ENCODE measurements around the gene RBM33. TPM values are rescaled to one million over a fixed set of nuclear protein-coding genes. Genes with fewer than 3 reads are reported as not detected.

Gene RBM33
- total RNA-seq, 1 experiment from 2014 or later = 45.2 TPM

DNA sequence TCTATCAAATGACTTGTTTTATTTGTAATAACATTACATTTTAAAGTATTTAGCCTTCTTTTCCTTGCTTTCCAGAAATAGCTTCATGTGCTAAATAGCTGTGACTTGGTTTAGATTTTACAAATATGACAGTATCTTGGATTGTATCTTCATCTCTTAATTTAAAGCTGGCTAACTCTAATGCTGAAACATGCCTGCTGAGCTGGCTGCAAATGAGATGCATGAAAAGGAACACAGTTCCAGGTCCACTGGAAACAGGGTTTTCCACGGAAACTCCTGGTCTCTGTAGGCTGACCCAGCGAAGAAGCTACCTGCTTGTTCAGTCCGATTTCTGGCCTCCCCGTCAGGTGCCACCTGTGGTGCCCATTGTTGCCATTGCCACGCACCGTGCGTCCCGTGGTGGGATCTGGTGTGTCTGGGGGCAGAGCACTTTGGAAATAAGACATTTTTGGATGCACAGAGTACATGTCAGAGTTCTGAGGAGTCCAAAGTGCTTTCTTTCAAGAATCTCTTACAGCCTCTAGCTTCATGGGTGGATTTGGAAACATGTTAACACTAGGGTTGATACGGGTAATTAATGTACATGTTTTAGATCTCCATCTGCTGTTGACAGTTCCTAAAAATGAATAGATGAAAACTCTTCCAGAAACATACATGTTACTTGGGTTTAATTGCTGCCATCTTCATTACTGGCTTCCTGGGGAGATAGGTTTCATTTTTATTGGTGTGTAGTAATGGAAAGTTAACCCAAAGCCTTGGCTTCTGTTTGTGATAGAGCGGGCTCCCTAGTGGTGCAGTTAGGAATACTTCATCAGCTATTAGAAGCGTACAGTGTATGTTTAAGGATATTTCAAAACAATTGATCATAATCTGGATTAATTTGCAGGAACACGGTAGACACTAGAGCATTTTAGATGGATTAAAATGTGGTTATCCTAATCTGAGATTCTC lies 122.8 kb downstream of the RBM33 start:
- DNase-seq (ENCODE audit: low spot score) = no peak

DNA sequence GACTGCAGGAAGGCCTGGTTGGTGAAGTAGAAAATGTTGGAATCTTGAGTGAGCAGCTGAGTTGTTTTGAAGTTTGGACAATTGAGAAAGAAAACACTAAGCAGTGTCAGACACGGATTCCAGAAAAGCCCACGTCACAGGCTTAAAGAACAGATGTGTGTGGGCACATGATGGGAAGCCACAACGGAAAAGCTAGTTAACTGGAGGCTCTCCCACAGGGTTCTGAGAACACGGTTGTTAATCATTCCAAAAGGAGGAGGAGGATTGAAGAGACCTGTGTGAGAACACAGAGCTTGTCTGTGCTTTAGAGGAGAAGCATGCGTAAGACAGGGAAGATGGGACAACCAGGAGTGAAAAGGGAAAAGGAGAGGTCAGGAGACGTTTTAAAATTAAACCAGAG lies 125.2 kb downstream of the RBM33 start:
- no peak for DNase-seq (ENCODE audit: low spot score)

DNA sequence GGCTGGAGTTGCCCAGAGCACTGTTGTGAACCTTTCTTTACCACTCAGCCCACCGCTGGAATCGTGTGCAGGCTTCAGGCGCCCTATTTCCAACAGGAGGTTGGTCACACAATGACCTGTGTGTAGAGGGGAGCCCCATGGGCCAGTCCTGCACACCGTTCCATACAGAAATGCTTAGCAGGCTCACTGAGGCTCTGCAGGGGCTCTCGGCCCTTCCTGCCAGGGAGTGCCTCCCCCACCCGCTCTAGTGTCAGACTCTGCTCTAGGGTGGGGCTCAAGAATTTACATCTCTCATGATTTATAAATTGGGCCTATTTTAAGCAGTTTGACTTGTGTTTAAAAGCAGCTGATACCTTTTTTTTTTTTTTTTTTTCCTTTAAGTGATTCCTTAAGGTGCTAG lies 125.8 kb downstream of the RBM33 start:
- no peak for DNase-seq (ENCODE audit: low spot score)

DNA sequence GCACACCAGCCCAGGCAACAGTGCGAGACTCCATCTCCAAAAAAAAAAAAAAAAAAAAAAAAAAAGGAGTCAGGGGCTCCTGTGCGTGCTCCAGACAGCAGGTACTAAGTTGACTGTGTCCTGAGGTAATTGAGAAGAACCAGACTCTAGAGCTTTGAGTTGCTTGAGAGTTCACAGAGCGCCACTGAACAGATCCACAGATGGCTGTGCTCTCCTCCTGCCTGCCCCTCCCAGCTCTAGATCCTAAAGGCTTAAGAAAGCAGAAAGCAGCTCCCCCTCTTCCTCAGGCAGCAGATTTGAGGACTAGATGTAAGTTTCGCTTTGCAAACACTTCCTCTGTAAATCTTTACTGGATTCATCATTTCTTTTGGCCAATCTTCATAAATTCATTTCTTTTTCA lies 129.1 kb downstream of the RBM33 start:
- no peak for DNase-seq (ENCODE audit: low spot score)

DNA sequence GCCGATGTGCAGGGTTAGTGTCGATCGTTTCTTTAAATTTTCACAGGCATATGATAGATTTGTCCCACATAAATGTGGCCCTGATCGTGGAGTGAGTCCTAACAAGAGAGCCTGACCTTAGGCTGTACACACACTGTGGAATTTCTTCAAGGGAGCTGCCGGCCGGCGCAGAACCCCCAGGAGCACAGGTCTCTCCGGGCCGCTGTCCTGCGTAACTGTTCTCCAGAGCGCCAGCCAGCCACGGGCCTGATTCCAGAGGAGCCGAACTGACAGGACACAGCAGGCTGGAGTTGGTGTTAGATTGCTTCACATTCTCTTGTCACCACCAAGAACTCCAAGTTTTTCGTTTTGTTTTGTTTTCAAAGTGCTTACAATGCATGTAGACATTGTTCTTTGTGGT lies 130.5 kb downstream of the RBM33 start:
- DNase-seq (ENCODE audit: low spot score) = no peak

DNA sequence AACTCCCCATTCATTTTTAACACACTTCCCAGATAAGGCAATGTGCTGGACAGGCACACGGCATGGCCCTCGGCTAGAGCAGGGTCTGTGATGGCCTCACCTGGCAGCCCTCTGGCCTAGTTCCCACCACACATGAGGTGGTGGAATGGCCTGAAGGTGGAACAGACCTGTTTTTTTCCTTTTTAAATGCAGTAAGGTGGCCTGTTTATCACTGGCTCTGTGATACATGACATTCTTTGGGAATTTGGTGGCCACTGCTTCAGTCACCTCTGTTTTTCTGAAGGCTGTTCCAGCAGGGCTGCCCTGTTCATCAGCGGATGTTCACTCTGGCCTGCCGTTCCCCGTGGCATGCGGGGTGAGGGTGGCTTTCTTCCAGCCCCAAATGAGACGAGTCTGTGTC lies 131.2 kb downstream of the RBM33 start:
- no peak for DNase-seq (ENCODE audit: low spot score)

DNA sequence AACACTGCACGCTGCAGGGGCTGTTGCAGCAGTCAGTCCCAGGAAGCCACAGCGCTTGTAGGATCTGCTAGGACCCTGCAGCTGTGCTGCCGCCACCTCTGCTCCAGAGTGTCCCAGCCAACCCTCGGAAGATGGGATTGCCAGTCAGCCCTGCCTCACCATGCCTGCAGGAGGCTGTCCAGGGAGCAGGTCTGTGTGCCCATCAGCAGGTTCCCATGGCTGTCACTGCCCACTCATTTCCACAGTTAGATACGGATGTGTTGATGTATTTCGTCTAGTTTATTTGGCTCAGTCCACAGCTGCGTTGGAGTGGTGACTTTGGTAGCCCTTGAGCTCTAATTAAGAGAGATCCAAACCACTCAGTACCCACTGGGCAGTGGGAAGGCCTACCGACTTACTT lies 132.1 kb downstream of the RBM33 start:
- no peak for DNase-seq (ENCODE audit: low spot score)

DNA sequence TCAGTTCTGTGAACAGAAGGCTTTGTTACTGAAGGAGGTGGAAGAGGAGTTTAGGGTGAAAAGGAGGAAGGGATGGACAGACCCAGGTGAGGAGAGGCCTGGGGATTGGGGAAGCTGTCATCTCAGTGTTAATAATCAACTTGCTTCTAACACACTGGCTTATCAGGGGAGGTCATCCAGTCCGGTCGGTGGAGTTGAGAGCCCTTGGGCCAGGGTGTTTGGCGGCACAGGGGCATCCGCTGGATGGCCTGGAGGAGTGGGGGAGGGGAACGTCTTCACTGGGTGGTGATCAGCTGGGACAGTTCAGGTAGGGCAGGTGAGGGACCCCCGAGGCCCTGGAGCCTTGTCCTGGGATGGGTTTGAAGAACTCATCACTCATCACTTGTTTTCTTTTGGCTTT lies 133.9 kb downstream of the RBM33 start:
- no peak for DNase-seq (ENCODE audit: low spot score)

DNA sequence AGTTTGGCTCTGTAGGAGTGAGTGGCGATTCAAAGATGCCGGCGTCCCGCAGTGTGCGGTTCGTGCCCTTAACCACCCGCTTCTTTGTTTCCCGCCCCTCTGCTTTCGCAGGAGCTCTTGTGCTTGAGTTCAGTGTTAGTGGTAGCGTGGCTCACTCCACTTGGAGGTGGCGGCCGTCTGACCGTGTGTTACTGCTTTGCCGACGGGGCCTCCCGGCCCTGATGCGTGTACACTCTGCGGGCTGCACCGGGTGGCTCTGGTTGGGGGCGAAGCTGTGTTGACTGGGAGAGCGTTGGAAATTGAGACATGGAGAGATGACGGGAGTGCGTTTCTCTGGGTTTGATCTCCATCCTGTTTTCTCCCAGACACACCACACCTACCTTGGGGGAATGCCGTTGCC lies 136.4 kb downstream of the RBM33 start:
- no peak for DNase-seq (ENCODE audit: low spot score)

DNA sequence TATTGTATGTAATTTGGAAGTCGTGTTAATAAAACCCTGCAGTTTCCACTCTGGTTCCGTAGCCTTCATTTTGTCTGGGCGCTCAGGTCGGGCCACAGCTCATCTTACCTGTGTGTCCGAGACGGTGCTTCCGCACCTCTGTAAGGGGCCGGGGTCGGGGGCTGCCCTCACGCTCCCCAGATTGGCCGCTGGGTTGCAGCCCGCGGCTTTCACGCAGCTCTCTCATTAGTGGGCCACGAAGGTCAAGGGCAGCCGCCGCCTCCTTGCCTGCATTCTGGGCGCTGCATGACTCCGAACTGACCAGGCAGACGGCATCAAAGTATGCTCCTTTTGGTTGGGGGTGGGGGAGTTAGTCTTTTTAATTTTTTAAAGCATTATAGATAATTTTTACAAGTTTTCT lies 137.0 kb downstream of the RBM33 start:
- no peak for DNase-seq (ENCODE audit: low spot score)

DNA sequence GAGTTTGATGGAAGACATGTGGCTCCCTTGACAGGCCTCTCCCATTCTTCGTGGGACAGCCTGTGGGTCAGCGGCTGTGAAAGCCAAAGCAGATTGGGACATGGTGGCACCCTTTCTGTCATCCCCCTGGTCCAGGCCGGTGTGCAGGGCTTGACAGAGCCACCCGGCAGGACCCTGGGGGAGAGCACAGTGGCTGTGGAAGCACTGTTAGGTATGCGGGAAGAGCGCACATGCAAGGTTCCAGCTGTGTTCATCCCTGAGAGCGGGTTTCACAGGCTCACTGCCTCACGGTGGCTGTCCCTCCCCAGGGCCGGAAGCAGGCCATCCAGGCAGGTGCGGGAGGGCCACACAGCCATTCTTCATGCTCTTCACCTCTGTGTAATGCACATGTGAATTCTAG lies 138.0 kb downstream of the RBM33 start:
- no peak for DNase-seq (ENCODE audit: low spot score)

DNA sequence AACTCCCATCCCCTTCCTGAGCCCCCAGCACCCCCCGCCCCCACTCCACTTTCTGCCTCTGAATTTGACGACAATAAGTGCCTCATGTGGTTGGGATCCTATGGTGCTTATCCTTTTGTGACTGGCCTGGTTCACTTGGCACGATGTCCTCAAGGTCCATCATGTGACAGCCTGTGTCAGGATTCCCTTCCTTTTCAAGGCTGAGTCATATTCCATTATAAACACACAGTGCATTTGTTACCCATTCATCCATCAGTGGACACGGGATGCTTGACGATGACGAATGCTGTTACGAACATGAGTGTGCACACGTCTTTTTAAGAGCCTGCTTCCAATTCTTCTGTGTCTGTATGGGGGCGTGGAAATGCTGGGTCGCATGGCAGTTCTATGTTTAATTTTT lies 141.1 kb downstream of the RBM33 start:
- no peak for DNase-seq (ENCODE audit: low spot score)

DNA sequence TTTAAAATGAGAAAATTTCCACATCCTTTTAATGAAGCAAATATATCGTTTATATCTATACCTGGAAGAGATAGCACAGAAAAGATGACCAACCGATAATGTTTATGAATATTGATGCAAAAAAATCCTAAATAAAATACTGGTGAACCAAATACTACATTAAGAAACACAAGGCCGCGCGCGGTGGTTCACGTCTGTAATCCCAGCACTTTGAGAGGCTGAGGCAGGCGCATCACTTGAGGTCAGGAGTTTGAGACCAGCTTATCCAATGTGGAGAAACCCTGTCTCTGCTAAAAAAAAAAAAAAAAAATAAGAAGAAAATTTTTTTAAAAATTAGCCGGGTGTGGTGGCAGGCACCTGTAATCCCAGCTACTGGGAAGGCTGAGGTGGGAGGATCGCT lies 142.0 kb downstream of the RBM33 start:
- DNase-seq (ENCODE audit: low spot score) = no peak

DNA sequence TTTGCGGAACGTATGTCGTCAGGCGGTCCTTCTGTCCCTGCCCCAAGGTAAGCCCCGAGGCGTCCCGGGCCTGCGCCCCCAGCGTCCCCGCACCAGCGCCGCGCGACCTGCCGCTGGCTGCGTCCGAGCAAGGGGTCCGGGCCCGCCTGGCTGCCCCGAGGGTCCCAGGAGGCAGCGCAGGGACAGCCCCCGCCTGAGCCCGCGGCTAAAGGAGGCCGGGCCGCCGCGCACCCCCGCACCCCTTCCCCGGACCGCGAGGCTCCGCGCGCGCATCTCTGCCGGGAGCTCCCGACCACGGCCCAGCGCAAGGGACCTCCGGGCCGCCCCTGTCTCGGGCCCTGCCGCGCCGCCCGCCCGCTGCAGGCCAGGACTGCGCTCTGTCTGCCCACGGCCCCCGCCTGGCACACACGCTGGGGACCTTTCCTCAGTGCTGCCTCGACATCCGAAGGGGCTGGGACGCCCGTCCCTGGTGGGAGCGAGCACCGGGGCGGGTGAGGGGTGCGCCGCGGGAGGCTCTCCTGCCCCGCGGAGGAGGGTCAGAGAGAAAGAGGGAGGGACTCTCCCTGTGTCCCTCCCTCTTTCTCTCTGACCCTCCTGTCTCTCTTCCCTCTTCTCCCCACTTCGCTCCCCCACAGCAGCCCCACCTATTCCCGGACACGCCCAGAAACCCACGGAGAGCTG lies 142.8 kb downstream of the RBM33 start:
- no peak for DNase-seq (ENCODE audit: low spot score)

DNA sequence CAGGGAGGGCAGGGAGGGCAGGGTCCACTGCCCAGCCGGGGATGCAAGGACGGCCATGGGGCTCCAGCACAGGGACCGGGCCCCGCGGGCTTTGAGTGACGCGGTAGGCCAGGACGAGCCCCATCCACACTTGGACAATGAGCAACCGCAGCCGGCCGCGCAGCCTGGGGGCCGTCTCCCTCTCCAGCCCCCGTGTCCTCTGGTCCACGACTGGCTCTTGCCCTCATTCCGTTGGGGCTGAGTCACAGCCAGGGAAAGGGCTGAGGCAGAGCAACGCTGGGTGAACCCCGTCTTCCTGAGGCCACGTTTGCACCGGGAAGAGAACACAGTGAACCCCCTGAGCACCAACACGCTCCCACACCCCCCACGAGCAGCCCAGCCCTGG lies 144.1 kb downstream of the RBM33 start:
- peak; percentile 32 for DNase-seq (ENCODE audit: low spot score)

DNA sequence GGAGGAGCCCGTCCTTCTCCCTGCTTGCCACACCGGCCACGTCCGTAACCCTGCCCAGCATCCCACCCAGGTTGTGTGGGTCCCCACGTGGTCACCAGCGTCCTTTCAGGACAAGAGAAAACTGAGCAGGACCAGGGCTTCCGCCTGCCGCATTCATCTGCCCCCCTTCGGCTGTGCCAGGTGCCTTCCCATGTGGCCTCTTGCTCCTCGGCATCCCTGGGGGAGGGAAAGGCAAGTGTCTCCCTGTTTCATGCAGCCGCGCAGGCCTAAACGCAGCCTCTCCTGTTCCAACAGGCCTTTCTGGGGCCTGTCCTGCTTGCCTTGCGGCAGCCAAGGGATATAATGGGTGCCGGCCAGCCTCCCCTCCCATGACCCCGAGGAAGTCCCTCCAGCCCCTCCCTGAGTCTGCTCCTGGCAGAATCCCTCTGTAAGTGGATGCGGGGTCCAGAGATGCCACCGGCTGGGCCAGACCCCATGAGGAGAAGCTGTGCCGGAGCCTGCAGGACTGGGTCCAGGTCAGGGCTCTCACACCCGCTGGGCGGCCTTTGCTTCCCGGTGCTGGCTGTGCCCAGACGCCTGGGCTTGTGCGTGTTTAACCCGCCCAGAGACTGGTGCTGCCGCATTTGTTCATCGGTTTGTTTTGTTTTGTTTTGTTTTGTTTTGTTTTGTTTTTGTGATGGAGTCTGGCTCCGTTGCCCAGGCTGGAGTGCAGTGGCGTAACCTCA lies 144.7 kb downstream of the RBM33 start:
- no peak for DNase-seq (ENCODE audit: low spot score)

DNA sequence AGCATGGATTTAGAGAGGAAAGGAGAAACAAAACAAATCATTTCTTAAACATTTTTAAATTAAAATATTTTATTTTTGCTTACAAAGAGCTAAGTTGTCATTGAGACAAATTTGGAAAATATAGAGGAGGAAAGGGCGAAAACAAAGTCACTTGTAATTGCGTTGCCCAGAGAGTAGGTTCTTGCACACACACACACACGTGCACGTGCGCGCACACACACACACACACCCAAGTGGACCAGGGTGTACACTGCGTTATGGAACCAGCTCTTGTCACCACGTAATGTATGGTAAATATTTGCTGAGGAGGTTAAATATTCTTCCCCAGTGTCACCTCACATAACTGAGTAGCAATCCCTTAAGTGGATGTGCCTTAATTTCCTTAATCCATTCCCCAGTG lies 146.2 kb downstream of the RBM33 start:
- no peak for DNase-seq (ENCODE audit: low spot score)

DNA sequence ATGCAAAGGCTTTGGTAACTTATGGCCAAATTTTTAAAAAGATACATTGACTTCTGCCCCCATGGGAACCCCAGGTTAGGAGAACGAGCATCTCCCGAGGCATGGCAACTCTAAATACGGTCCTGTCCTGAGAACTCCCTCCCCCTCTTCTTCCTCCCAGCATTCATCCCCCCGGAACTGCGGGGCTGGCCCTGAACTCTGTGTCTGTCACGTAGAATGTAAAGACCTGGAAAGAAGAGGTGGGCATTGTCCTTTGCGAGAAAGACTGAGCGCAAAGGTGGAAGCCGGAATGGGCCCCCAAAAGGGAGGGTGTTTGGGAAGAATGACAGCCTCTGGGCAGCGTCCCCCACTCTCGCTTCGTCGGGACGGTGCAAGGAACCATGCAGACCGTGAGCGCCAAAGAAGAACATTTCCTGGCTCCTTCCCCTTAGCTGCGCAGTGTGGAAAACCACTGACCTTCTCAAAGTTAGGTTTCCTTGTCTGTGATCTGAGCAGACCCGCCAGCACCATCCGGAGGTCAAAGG lies 146.8 kb downstream of the RBM33 start:
- no peak for DNase-seq (ENCODE audit: low spot score)

DNA sequence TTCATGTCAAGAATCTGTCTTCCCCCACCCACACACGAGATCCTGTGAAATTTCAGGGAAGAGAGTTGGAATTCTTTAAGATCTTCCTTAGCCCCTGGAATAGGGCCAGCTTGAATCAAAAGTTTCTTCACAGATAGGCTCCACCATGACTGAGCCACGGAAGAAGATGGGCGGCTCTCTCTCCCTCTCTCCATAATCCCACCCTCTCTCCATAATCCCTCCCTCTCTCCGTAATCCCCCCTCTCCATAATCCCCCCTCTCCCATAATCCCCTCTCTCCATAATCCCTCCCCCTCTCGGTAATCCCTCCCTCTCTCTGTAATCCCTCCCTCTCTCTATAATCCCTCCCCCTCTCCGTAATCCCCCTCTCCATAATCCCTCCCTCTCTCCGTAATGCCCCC lies 147.4 kb downstream of the RBM33 start:
- no peak for DNase-seq (ENCODE audit: low spot score)

DNA sequence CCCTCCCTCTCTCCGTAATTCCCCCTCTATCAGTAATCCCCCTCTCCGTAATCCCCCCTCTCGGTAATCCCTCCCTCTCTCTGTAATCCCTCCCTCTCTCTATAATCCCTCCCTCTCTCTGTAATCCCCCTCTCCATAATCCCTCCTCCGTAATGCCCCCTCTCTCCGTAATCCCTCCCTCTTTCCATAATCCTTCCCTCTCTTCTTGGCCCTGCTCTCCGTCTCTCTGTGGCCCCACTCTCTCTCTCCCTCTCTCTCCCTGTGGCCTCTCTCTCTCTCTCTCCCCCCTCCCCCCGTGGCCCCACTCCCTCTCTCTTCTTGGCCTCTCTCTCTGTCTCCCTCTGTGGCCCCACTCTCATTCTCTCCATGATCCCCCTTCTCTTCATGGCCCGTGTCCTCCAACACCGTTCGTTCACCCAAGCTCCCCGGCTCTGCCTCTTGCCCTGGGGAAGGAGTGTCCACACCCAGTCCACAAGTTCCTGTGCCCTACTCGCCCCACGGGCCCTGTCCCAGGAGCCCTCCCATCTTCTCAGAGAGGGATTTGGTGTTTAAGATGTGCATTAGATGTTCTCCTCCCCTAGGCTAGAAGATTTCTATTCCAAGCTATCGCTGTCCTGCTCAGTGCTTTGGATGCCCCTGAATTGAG lies 148.0 kb downstream of the RBM33 start:
- no peak for DNase-seq (ENCODE audit: low spot score)

DNA sequence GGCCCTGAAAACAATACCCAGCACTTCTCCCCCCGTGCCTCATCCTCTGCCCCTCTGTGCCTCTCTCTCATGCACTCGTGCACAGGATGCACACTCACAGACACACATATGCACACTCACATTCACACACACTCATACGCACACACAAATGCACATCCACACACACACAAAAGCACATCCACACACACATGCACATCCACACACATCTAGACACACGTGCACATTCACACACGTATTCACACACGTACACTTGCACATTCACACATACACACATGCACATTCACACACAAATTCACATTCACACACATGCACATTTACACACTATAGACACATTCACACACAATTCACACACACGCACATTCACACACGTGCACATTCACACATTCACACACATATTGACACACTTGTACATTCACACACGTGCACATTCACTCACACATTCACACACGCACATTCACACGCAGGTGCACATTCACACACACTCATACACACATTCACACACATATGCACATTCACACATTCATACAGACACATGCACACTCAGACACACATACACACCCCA lies 148.6 kb downstream of the RBM33 start:
- DNase-seq (ENCODE audit: low spot score) = no peak

Data from HT-29 (cell line).